Colonic mucosa (tissue), 4 donors: ENCODE measurements around the gene VAV2. TPM values are rescaled to one million over a fixed set of nuclear protein-coding genes. Genes with fewer than 3 reads are reported as not detected.

ENCODE experiments used
- DNase-seq: peaks from one replicate; pipeline ENCODE4 v3.0.0-alpha.2; 2020
- H3K27ac ChIP-seq: fragments of 200-600 bp; one replicate; pipeline ENCODE4 v1.8.0; 2021
- H3K27me3 ChIP-seq: fragments of 200-600 bp; one replicate; pipeline ENCODE4 v1.8.0; 2021
- H3K36me3 ChIP-seq: fragments of 200-600 bp; one replicate; pipeline ENCODE4 v1.8.0; 2021
- H3K4me1 ChIP-seq: fragments of 200-600 bp; one replicate; pipeline ENCODE4 v1.8.0; 2021; ENCODE audit warnings: mild to moderate bottlenecking
- H3K4me3 ChIP-seq: fragments of 200-600 bp; one replicate; pipeline ENCODE4 v1.8.0; 2021
- H3K9ac ChIP-seq, 2 donors: one replicate each; pipeline ENCODE4 v1.7.0; 2013; ENCODE audit warnings: control low read depth in 2 of 2, low read depth in 2 of 2, low read length in 2 of 2
- H3K9me3 ChIP-seq: fragments of 200-600 bp; one replicate; pipeline ENCODE4 v1.8.0; 2021
- intact Hi-C: fragments of 100-400 bp; cut with DNase I; formaldehyde crosslinking; loops from one replicate; pipeline ENCODE4 v1.14.1; 2022
- total RNA-seq, 2 donors: library from RNA; stranded (reverse); fragmentation: NEBNext Ultra II Directional in 1 of 2; extraction: Animal tissue kit (Norgen Biotek cat#: 25700) in 1 of 2; gene quantifications; one replicate each; pipeline ENCODE4 v1.2.1, GENCODE V29; 2021
- TF ChIP-seq, protein P1 (sequence below): fragments of 200-600 bp; IDR thresholded peaks from one replicate; pipeline ENCODE4 v1.8.0; 2022; ENCODE audit warnings: antibody characterized with exemption, mild to moderate bottlenecking
- donor health status: healthy.
- donor health status: DM: no; HTN: no; CAD: no.
- donor health status: DM: no; HTN: no; CAD: no.

VAV2 gene
- total RNA-seq, 2 donors from 2014 or later, result 30.7 to 45.1 TPM

DNA sequence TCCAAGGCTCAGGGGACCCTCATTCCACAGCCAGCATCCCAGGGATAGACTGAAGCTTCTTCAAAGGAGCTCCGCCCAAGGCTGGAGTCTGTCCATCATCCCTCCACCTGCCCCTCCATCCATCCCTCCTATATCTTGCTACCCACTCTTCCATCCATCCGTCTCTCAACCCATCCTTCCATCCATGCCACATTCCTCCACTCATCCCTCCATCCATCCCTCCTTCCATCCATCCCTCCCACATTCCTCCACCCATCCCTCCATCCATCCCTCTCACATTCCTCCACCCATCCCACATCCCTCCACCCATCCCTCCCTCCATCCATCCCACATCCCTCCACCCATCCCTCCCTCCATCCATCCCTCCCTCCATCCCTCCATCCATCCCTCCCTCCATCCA is 5.5 kb upstream of the VAV2 start:
- intact Hi-C loops, result loop anchor here (5.0 kb wide), 1 partner anchor 215 kb away; no protein-coding TSS in a partner anchor
- Histone ChIP-seq H3K4me1 (peaks cover 8% of the 10 kb centered on the region), H3K9ac (no peak overlapping the region), H3K9me3 (no peaks in the 10 kb centered on the region), H3K27me3 (no peaks in the 10 kb centered on the region), H3K36me3 (no peaks in the 10 kb centered on the region), H3K27ac (no peak overlapping the region), H3K4me3 (no peak overlapping the region)
- DNase-seq, result no peak
- TF ChIP-seq, protein P1, sequence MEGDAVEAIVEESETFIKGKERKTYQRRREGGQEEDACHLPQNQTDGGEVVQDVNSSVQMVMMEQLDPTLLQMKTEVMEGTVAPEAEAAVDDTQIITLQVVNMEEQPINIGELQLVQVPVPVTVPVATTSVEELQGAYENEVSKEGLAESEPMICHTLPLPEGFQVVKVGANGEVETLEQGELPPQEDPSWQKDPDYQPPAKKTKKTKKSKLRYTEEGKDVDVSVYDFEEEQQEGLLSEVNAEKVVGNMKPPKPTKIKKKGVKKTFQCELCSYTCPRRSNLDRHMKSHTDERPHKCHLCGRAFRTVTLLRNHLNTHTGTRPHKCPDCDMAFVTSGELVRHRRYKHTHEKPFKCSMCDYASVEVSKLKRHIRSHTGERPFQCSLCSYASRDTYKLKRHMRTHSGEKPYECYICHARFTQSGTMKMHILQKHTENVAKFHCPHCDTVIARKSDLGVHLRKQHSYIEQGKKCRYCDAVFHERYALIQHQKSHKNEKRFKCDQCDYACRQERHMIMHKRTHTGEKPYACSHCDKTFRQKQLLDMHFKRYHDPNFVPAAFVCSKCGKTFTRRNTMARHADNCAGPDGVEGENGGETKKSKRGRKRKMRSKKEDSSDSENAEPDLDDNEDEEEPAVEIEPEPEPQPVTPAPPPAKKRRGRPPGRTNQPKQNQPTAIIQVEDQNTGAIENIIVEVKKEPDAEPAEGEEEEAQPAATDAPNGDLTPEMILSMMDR, result no peak

DNA sequence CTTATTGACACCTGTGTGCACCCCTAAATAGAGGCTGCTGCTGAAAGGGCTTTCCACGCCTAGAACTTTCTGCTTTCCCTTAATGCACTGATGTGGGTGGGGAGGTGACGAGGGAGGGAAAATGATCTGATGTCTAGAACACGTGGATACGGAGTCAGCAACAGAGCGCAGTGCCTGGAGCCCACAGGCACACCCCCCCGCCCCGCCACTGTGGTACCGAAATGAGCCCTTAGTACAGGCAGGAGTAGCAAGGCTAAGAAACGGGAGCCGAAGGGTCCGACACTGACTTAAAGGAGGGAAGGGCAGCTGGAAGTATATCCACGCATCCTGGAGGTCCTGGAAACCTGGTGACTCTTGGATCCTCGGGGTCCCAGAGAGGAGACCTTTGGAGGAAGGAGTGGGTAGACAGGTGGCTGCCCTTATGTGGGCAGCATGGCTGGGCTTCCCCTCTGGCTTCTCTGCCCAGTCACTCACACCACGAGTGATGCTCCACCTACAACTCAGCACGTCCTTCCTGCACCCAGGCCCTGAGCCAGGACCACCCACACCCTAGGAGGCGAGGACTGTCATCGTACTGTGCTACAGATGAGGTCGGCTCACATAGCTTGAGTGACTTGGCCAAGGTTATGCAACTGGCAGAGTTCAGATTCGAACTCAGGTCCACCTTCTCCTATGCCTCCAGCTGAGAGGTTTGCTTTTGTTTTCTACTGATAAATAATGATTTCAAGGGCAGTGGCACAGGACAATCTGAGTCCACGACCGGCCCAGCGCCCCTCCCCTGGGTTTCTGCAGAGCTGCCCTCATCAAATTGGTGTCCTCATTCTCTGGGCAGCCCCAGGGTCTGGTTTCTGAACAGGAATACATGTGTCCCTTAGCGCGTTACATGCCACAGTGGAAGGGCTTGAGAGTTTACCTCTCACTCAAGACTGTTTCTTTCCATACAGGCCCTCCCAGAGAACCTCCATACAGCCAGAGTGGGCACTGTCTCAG is 4.7 kb upstream of the VAV2 start:
- Histone ChIP-seq H3K27ac (no peak overlapping the region), H3K36me3 (no peaks in the 10 kb centered on the region), H3K9me3 (no peaks in the 10 kb centered on the region), H3K4me3 (no peak overlapping the region), H3K4me1 (peaks cover 8% of the 10 kb centered on the region), H3K27me3 (no peaks in the 10 kb centered on the region), H3K9ac (no peak overlapping the region)
- intact Hi-C loops, result loop anchor here (5.0 kb wide), 1 partner anchor 215 kb away; no protein-coding TSS in a partner anchor
- no peak for DNase-seq
- TF ChIP-seq, protein P1, result no peak

GRCh38 chr9:133995012-133995896 is 3.1 kb upstream of the VAV2 start:
- Histone ChIP-seq H3K4me3 (no peak overlapping the region), H3K4me1 (peaks cover 8% of the 10 kb centered on the region), H3K9ac (no peak overlapping the region), H3K9me3 (no peaks in the 10 kb centered on the region), H3K27ac (no peak overlapping the region), H3K27me3 (no peaks in the 10 kb centered on the region), H3K36me3 (no peaks in the 10 kb centered on the region)
- TF ChIP-seq, protein P1, result no peak
- intact Hi-C loops, result loop anchor here (2.0 to 5.0 kb wide), 2 partner anchors 202 to 213 kb away; no protein-coding TSS in a partner anchor
- no peak for DNase-seq

GRCh38 chr9:133994353-133995011 is 2.4 kb upstream of the VAV2 start:
- DNase-seq, result peak; percentile 87
- Histone ChIP-seq H3K4me3 (no peak overlapping the region), H3K36me3 (no peaks in the 10 kb centered on the region), H3K9ac (no peak overlapping the region), H3K27ac (no peak overlapping the region), H3K9me3 (no peaks in the 10 kb centered on the region), H3K27me3 (no peaks in the 10 kb centered on the region), H3K4me1 (peaks cover 8% of the 10 kb centered on the region)
- intact Hi-C loops, result loop anchor here (2.0 to 5.0 kb wide), 2 partner anchors 202 to 212 kb away; no protein-coding TSS in a partner anchor
- TF ChIP-seq, protein P1, result peak; percentile 97
